ENCODE measurements around the gene ST6GALNAC6.
"Not testable (repeated sequence)": the region's sequence is repeated elsewhere in the genome, so short reads cannot be mapped to it uniquely, and the experiment has no call there.

The ST6GALNAC6 gene

GRCh38 chr9:127853312-127854183, 45.9 kb downstream of the ST6GALNAC6 start:
- DNase-seq = no peak

DNA sequence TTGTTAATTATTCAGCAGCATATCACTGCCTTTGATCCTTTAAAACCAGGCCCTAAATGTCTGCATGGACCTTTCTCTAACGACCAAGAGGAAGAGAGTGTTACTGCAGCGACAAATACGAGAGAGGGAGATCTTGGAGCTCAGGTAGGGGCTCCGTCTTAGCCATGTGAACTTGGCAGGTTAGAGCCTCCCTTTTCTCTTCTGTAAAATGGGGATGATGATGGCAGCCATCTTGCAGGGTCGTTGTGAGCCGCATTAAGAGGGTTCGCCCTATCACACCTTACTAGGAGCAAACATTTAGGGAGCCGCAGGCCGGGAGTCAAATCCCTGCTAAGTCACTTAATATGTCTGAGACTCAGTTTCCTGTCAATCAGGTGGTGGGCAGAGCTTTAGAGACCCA, 46.6 kb downstream of the ST6GALNAC6 start:
- no peak for DNase-seq

- no peak for DNase-seq
Observed at GRCh38 chr9:127850286-127850830, 49.0 kb downstream of the ST6GALNAC6 start.

GRCh38 chr9:127848756-127849504, 50.5 kb downstream of the ST6GALNAC6 start:
- no peak for DNase-seq

- DNase-seq = no peak
Observed at GRCh38 chr9:127847833-127848755, 51.3 kb downstream of the ST6GALNAC6 start.

DNA sequence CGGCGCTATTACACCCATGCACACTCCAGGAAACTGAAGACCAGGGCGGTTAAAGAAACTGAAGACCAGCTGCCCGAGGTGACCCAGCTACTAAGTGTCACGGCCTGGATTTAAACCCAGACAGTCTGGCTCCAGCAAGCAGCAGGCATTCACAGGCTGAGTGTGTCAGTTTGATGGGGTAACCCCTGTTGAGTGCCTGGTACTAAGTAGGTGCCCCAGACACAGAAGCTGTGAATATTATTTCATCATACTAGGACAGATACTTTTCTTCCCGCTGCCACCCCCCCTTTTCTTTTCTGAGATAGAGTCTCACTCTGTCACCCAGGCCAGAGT, 52.3 kb downstream of the ST6GALNAC6 start:
- no peak for DNase-seq

DNA sequence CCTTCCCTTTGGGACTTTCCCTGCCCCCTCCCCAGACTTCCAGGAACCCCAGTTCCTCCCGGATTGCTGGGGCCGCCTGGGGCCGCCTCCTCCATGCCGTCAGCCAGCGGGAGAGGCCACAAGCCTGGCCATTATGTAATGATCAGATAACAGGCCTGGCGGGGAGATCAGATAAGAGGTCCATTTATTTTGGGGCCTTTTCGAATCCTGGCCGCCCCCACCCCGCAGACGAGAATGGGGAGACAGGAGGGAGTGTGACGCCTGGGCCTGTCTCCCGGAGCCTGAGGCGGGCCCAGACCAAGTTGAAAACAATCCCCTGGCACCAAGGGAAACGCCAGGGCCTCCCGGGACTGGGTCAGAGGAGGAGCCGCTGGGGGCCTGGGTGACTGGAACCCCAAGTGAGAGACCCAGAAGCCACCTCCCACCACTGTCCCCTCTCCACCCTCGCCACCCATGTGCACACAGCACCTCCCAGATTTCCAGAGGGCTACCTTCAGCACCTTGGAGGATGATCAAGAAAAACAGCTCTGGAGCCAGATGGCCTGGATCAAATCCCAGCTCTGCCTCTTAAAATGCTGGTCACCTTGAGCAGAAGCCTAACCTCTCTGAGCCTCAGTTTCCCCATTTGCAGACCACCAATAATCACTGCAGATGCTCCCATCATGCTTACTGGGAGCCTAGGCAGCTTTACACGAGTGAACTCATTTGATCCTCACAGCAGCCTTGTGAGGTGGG, 52.8 kb downstream of the ST6GALNAC6 start:
- DNase-seq = no peak

GRCh38 chr9:127845619-127846018, 53.8 kb downstream of the ST6GALNAC6 start:
- not testable (repeated sequence) for DNase-seq

DNA sequence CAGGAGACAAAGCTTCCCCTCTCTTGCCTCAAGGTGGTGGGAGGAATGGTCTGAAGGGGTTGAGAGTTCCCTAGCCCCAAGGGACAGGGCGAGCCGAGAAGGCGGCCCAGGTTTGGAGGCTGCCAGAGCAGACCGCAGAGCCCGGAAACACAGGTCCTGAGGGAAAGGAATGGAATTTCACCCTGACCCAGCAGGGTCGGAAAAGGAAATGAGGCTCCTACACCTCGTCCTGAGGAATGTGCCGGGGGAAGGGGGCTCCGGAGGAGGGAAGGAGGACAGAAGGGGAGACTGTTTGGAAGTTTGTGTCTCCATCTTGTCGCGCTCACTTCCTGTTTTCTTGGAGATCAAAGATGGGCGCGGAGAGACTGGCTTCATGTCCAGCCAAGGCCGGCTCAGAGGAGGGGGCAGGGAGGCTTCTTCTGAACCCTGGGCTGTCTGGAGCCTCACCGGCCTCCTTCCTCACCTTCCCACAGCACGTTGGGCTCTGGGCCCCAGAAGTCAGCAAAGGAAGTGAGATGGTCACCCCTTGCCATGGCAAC, 54.5 kb downstream of the ST6GALNAC6 start:
- no peak for DNase-seq

DNA sequence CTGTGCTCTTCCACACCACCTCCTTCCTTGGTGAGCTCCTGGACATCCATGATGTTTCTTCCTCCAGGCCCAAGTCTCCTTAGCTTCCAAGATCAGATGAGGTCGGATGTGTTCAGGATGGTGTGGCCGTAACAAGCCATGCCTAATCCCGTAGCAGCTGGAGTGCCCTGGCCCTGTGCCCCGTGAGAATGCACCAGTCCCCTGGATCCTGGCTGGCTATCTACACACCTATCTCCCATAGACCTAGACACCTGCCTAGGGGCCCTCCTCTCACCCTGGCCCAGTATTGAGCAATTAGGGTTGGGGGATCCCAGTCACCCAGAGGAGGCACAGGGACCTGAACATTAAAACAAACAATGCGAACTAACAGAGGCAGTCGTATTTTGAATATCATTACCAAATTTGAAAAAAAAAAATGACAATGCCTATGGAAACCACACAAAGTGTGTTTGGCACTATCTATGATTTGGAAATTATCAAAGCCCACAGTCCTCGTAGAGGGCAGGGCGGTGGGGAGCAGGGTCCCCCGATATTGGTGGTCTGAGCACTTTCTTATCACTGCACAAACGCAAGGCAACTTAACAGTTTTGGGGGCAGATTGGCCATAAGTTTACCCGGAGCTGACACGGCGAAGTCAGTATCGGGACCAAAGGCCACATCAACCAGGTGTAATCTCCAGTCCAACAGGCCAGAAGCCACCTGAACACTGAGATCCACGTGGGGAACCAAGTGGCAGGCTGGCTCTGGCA, 58.1 kb downstream of the ST6GALNAC6 start:
- no peak for DNase-seq

DNA sequence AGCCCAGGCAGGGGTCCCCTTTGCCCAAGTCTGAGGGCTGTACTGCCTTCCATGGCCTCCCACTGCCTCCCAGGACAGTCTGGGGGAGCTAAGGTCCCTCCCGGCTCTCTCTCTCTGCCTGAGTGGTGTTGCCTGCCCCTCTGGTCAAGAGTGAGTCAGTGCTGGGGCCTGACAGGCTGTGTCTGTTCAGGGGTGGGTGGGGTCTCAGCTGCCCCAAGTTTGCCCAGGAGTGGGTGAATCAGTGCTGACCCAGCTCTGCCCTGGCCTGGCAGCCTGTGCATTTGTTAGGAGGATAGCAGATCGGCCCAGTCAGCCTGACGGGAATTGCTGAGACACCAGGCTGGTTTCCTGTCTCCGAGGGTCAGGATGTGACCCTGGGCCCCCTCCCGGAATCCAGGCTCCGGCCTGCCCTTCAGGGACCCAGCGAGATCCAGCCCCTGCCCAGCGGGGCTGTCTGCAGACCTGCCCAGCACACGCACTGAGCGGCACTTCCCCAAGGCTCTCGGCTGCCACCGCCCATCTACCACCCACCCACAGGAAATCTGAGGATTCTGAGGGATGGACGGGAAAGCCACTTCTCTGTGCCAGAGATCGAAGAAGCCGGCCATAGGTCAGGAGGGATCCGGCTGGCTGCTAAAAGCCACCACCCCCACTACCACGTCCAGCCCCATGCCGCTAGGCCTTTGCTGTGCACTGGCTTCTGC, 60.9 kb downstream of the ST6GALNAC6 start:
- DNase-seq = no peak

DNA sequence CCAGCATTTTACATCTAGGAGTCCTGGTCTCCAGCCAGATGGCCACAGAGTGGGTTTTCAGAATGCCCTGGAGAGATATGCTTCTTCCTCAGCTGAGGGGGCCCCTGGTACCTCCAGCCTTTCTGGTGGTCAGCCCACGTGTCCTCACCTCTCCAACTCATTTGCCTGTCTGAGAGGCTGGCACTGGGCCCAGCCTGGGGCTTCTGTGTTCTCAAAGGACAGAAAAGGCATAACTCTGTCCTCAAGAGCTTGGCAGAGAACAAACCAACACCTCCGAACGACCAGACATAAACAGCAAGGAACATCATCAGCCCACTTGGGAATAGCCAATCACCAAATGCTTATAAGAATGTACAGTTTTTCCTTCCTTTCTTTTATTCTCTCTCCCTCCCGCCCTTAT, 62.1 kb downstream of the ST6GALNAC6 start:
- no peak for DNase-seq

DNA sequence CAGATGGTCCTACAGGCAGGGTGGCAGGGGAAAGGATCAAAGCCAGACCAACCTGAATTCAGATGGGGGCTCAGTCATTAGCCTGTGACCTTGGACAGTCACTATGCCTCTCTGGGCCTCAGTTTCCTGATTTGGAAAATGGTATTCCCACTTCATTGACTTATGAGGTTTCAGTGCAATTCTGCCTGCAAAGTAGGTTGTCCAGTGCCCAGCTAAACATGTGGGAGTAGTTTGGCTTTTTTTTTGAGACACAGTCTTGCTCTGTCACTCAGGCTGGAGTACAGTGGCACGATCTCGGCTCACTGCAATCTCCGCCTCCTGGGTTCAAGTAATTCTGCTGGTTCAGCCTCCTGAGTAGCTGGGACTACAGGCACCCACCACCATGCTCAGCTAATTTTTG, 62.8 kb downstream of the ST6GALNAC6 start:
- not testable (repeated sequence) for DNase-seq

DNA sequence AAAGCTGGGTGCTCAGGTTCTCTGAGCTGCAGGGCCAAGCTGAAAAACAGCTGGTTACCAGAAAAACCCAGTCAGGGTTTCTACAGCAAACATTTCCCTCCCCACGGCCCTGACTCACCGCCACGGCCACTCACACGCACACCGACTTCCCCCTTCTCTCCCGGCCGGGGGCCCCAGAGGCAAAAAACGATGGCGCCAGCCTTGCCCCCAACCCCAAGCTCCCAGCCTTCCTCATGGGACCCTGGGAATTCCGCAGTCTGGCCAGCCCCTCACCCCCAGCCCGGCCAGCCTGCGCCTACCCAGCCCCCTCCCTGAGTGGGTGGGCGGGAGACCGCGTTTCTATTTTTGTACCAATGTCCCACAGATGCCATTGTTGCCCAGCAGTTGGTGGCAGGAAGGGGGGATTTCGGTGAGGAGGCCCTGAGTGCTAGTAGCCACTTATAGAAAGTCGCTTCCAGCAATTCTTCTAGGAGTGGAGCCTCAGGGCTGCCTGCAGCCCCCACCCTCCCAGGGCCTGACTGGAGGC, 63.3 kb downstream of the ST6GALNAC6 start:
- peak; percentile 25 for DNase-seq

All from stimulated activated CD4-positive, alpha-beta T cell treated with anti-CD3 and anti-CD28 coated beads, Interleukin-1b, Interleukin-23, amount 100 ng/mL, for 48 hours (primary cell).